Measurements from ENCODE around the gene ERC2.

Gene ERC2

GRCh38 chr3:56189536-56189935 is 278.7 kb downstream of the ERC2 start:
- no peak for DNase-seq (ENCODE audit: low read depth)

GRCh38 chr3:56188201-56188600 is 280.1 kb downstream of the ERC2 start:
- DNase-seq (ENCODE audit: low read depth), result no peak

- DNase-seq (ENCODE audit: low read depth), result no peak
These were observed 281.2 kb downstream of the ERC2 start for GRCh38 chr3:56187051-56187450.

GRCh38 chr3:56185827-56186226 is 282.4 kb downstream of the ERC2 start:
- no peak for DNase-seq (ENCODE audit: low read depth)

GRCh38 chr3:56183529-56183928 is 284.7 kb downstream of the ERC2 start:
- no peak for DNase-seq (ENCODE audit: low read depth)

- no peak for DNase-seq (ENCODE audit: low read depth)
These were observed 287.8 kb downstream of the ERC2 start for GRCh38 chr3:56180433-56180832.

GRCh38 chr3:56173601-56174000 is 294.7 kb downstream of the ERC2 start:
- no peak for DNase-seq (ENCODE audit: low read depth)

- DNase-seq (ENCODE audit: low read depth), result no peak
These were observed 303.8 kb downstream of the ERC2 start for GRCh38 chr3:56164436-56164835.

- DNase-seq (ENCODE audit: low read depth), result no peak
These were observed 310.4 kb downstream of the ERC2 start for GRCh38 chr3:56157693-56158362.

- DNase-seq (ENCODE audit: low read depth), result no peak
These were observed 314.0 kb downstream of the ERC2 start for GRCh38 chr3:56154297-56154696.

GRCh38 chr3:56147354-56147753 is 320.9 kb downstream of the ERC2 start:
- no peak for DNase-seq (ENCODE audit: low read depth)

- DNase-seq (ENCODE audit: low read depth), result no peak
These were observed 322.9 kb downstream of the ERC2 start for GRCh38 chr3:56145410-56145809.

GRCh38 chr3:56144805-56145204 is 323.5 kb downstream of the ERC2 start:
- peak; percentile 55 for DNase-seq (ENCODE audit: low read depth)

GRCh38 chr3:56137415-56137814 is 330.9 kb downstream of the ERC2 start:
- peak; percentile 55 for DNase-seq (ENCODE audit: low read depth)

- no peak for DNase-seq (ENCODE audit: low read depth)
These were observed 331.8 kb downstream of the ERC2 start for GRCh38 chr3:56136514-56136913.

GRCh38 chr3:56135941-56136340 is 332.3 kb downstream of the ERC2 start:
- no peak for DNase-seq (ENCODE audit: low read depth)

GRCh38 chr3:56133423-56133822 is 334.8 kb downstream of the ERC2 start:
- DNase-seq (ENCODE audit: low read depth), result peak; percentile 58

- no peak for DNase-seq (ENCODE audit: low read depth)
These were observed 335.5 kb downstream of the ERC2 start for GRCh38 chr3:56132762-56133161.

- peak; percentile 77 for DNase-seq (ENCODE audit: low read depth)
These were observed 336.2 kb downstream of the ERC2 start for GRCh38 chr3:56131974-56132590.

GRCh38 chr3:56130036-56130435 is 338.2 kb downstream of the ERC2 start:
- DNase-seq (ENCODE audit: low read depth), result no peak

- DNase-seq (ENCODE audit: low read depth), result no peak
These were observed 341.6 kb downstream of the ERC2 start for GRCh38 chr3:56126632-56127031.

- peak; percentile 83 for DNase-seq (ENCODE audit: low read depth)
These were observed 342.8 kb downstream of the ERC2 start for GRCh38 chr3:56125358-56126005.

- DNase-seq (ENCODE audit: low read depth), result no peak
These were observed 343.7 kb downstream of the ERC2 start for GRCh38 chr3:56124546-56124945.

- no peak for DNase-seq (ENCODE audit: low read depth)
These were observed 344.8 kb downstream of the ERC2 start for GRCh38 chr3:56123487-56123886.
